HCT116 (cell line): ENCODE results near the gene SEC62. TPM values are rescaled to one million over a fixed set of nuclear protein-coding genes. Genes with fewer than 3 reads are reported as not detected.

Experiments
- ATAC-seq: fragments of 200-7000 bp; cut with Tn5 transposase; 2 replicates; pipeline ENCODE4 v1.9.1; 2020; ENCODE audit warnings: mild to moderate bottlenecking, moderate library complexity
- BruUV-seq: library from RNA; stranded (reverse); fragments of 400-500 nt; replicated peaks from 2 replicates; lab custom pipeline; 2021; lab: Mats Ljungman, UMichigan
- CTCF ChIA-PET: fragments of 300-600 bp; sonication (Branson Sonifier 250); formaldehyde crosslinking; loops from one replicate; lab custom pipeline; 2021; ENCODE audit warnings: antibody characterized with exemption; lab: Charles Lee
- POLR2A ChIA-PET: fragments of 300-600, 350-600 bp; sonication (Branson Sonifier 250); formaldehyde crosslinking; loops from one replicate; lab custom pipeline; 2021; ENCODE audit warnings: antibody characterized with exemption; lab: Charles Lee
- RAD21 ChIA-PET, 2 experiments: fragments of 300-600 bp; sonication (Branson Sonifier 250); formaldehyde crosslinking; loops; one replicate each; lab custom pipeline; 2023; ENCODE audit warnings: low total read pairs in 2 of 2; ENCODE audit not compliant: uncharacterized antibody in 2 of 2, unreplicated experiment in 2 of 2, low non-redundant PET in 1 of 2; lab: Charles Lee
- DNase-seq: peaks from one replicate; pipeline ENCODE4 v3.0.0-alpha.2; 2010; ENCODE audit warnings: low read depth, low spot score
- H2AFZ ChIP-seq: fragments of 200-600 bp; shearing (Covaris generic), sonication (generic); 2 replicates; pipeline ENCODE4 v1.6.1; 2017; ENCODE audit warnings: low read depth, mixed run types, mixed read lengths, antibody characterized with exemption, low read length; ENCODE audit not compliant: poor library complexity, severe bottlenecking
- H3K27ac ChIP-seq: 2 replicates; pipeline ENCODE4 v1.5.1; 2012; ENCODE audit warnings: low read depth, low read length
- H3K27me3 ChIP-seq: fragments of 200-600 bp; sonication (generic); 2 replicates; pipeline ENCODE4 v1.6.1; 2016; ENCODE audit warnings: mixed run types, low read length, mixed read lengths; ENCODE audit not compliant: insufficient read depth
- H3K36me3 ChIP-seq, 2 experiments: fragments of 200-500 bp in 1 of 2; fragments of 200-600 bp in 1 of 2; sonication (Bioruptor generic) in 1 of 2; sonication (generic) in 1 of 2; 2 replicates each; pipeline versions ENCODE4 v1.5.1 to v1.6.1; 2014 to 2016; ENCODE audit warnings: low read length in 2 of 2, inconsistent platforms in 1 of 2, mixed read lengths in 1 of 2, mixed run types in 1 of 2; ENCODE audit not compliant: insufficient read depth in 2 of 2, control insufficient read depth in 1 of 2
- H3K4me1 ChIP-seq, 2 experiments: fragments of 200-600 bp in 1 of 2; sonication (generic) in 1 of 2; 2 replicates each; pipeline versions ENCODE4 v1.5.1 to v1.6.1; 2012 to 2017; ENCODE audit warnings: low read length in 2 of 2, inconsistent platforms in 1 of 2, mild to moderate bottlenecking in 1 of 2, mixed read lengths in 1 of 2, mixed run types in 1 of 2, moderate library complexity in 1 of 2; ENCODE audit not compliant: insufficient read depth in 2 of 2, control insufficient read depth in 1 of 2
- H3K4me2 ChIP-seq: fragments of 200-600 bp; sonication (generic); 2 replicates; pipeline ENCODE4 v1.6.1; 2017; ENCODE audit warnings: mixed run types, low read length, mixed read lengths
- H3K4me3 ChIP-seq, 2 experiments: fragments of 200-600 bp in 1 of 2; sonication (generic) in 1 of 2; replicated peaks in 1 of 2; 2 replicates each; pipeline ENCODE4 v1.5.1; 2011 to 2016; ENCODE audit warnings: low read length in 2 of 2, control low read depth in 1 of 2, low read depth in 1 of 2, mild to moderate bottlenecking in 1 of 2, mixed read lengths in 1 of 2, mixed run types in 1 of 2
- H3K79me2 ChIP-seq: fragments of 200-600 bp; sonication (generic); 2 replicates; pipeline ENCODE4 v1.6.1; 2017; ENCODE audit warnings: mild to moderate bottlenecking, mixed run types, low read length, moderate library complexity, mixed read lengths; ENCODE audit not compliant: insufficient read depth
- H3K9ac ChIP-seq: fragments of 200-600 bp; sonication (generic); 2 replicates; pipeline ENCODE4 v1.6.1; 2016; ENCODE audit warnings: low read length, mixed read lengths
- H3K9me2 ChIP-seq: fragments of 200-600 bp; sonication (generic), shearing (Covaris generic); 2 replicates; pipeline ENCODE4 v1.6.1; 2017; ENCODE audit warnings: mixed run types, mild to moderate bottlenecking, moderate library complexity; ENCODE audit not compliant: insufficient read depth
- H3K9me3 ChIP-seq, 2 experiments: fragments of 200-500 bp in 1 of 2; fragments of 200-600 bp in 1 of 2; sonication (Bioruptor generic) in 1 of 2; sonication (generic) in 1 of 2; 2 replicates each; pipeline ENCODE4 v1.6.1; 2014 to 2017; ENCODE audit warnings: low read length in 2 of 2, mixed read lengths in 2 of 2, inconsistent platforms in 1 of 2, low read depth in 1 of 2, mild to moderate bottlenecking in 1 of 2, mixed run types in 1 of 2, moderate library complexity in 1 of 2; ENCODE audit not compliant: control insufficient read depth in 1 of 2, insufficient read depth in 1 of 2
- H4K20me1 ChIP-seq: fragments of 200-600 bp; sonication (generic), shearing (Covaris generic); 2 replicates; pipeline ENCODE4 v1.6.1; 2017; ENCODE audit warnings: mixed run types, mild to moderate bottlenecking, moderate library complexity; ENCODE audit not compliant: insufficient read depth
- ELF1 ChIP-seq: IDR thresholded peaks from 2 replicates; pipeline ENCODE4 v1.6.1; 2012; ENCODE audit warnings: low read depth, borderline replicate concordance
- JUND ChIP-seq: IDR thresholded peaks from 2 replicates; pipeline ENCODE4 v1.6.1; 2012
- POLR2A ChIP-seq: IDR thresholded peaks from 2 replicates; pipeline ENCODE4 v1.7.0; 2011; ENCODE audit warnings: borderline replicate concordance; ENCODE audit not compliant: insufficient read depth, insufficient read length; ENCODE audit errors: extremely low read depth
- POLR2AphosphoS5 ChIP-seq: IDR thresholded peaks from 2 replicates; pipeline ENCODE4 v1.6.1; 2011; ENCODE audit warnings: mild to moderate bottlenecking, low read depth, low read length, moderate library complexity
- REST ChIP-seq: IDR thresholded peaks from 2 replicates; pipeline ENCODE4 v1.6.1; 2012; ENCODE audit warnings: low read depth
- SP1 ChIP-seq: IDR thresholded peaks from 2 replicates; pipeline ENCODE4 v1.6.1; 2012; ENCODE audit warnings: low read depth
- SRF ChIP-seq: IDR thresholded peaks from 2 replicates; pipeline ENCODE4 v1.6.1; 2012; ENCODE audit warnings: low read depth
- ZBTB33 ChIP-seq: IDR thresholded peaks from 2 replicates; pipeline ENCODE4 v1.6.1; 2011; ENCODE audit warnings: mild to moderate bottlenecking, low read length, moderate library complexity; ENCODE audit not compliant: insufficient replicate concordance; ENCODE audit errors: extremely low read depth
- ZNF274 ChIP-seq: fragments of 200-500 bp; sonication (Bioruptor generic); IDR thresholded peaks from 2 replicates; pipeline ENCODE4 v1.6.1; 2014; ENCODE audit warnings: mild to moderate bottlenecking, low read depth, low read length, inconsistent platforms
- intact Hi-C: fragments of 100-400 bp; cut with micrococcal nuclease; formaldehyde crosslinking; loops from 2 replicates; pipeline ENCODE4 v1.10.0; 2022
- total RNA-seq: library from RNA; stranded (reverse); gene quantifications from one replicate; pipeline ENCODE4 v1.2.1, GENCODE V29; 2021; ENCODE audit not compliant: unreplicated experiment
- TF ChIP-seq, protein P1 (sequence below): IDR thresholded peaks from 2 replicates; pipeline ENCODE4 v1.6.1; 2012

Gene SEC62
- total RNA-seq, 1 experiment from 2014 or later: 55.4 TPM

GRCh38 chr3:170010498-170010897 lies 43.9 kb downstream of the SEC62 start (continued):
- TF ChIP-seq ZBTB33 (no peak), ELF1 (no peak), JUND (no peak), ZNF274 (no peak), POLR2AphosphoS5 (no peak), SRF (no peak), POLR2A (no peak)
- TF ChIP-seq, protein P1, sequence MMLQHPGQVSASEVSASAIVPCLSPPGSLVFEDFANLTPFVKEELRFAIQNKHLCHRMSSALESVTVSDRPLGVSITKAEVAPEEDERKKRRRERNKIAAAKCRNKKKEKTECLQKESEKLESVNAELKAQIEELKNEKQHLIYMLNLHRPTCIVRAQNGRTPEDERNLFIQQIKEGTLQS: no peak

DNA sequence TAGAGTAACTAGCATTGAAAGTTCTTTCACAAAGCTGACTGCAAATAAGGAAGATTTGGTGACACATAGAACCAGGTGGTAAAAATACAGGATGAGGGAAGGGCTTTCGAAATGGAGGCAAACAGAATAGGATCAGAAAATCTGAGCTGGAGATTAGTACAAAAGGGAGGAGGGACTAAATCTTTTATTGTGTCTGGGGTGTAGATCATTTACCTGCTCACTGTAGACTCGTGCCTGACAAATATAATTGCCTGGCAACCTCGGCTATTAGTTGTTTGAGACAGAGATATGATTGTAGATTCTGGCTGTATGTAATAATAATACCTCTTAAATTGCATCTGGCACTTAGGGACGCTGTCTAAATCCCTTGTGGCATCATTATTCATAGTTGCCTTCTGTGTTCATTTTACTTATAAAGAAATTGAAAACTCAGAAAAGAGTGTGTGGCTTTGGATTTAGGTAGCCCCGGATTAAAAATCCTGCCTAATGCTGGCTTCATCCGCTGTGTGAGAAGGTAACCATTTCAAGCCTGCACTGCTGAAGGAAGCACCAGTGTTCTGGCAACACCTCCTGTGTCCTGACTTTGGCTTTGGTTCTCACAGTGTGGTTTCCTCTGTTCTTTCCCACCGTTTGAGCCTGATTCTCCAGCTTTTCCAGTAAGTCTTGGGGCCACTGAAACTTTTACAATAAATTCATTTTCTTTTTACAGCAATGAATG lies 46.2 kb downstream of the SEC62 start:
- Histone ChIP-seq H3K79me2 (no peaks in the 10 kb centered on the region), H3K36me3 (no peaks in the 10 kb centered on the region), H2AFZ (no peak overlapping the region), H3K27me3 (no peaks in the 10 kb centered on the region), H4K20me1 (no peaks in the 10 kb centered on the region), H3K27ac (no peak overlapping the region), H3K9me3 (no peaks in the 10 kb centered on the region), H3K4me3 (no peak overlapping the region), H3K4me1 (no peaks in the 10 kb centered on the region), H3K4me2 (no peak overlapping the region), H3K9ac (no peak overlapping the region), H3K9me2 (no peaks in the 10 kb centered on the region)
- DNase-seq (no peak), ATAC-seq (no peak)
- ChIA-PET CTCF (no interaction called here), POLR2A (no interaction called here), RAD21 (no interaction called here)
- TF ChIP-seq REST (no peak), ELF1 (no peak), SP1 (no peak)
- TF ChIP-seq, protein P1: no peak
- BruUV-seq: no TSS peak
- intact Hi-C loops: no loop called here
